Measurements from ENCODE around the gene NOP56. TPM values are rescaled to one million over a fixed set of nuclear protein-coding genes. Genes with fewer than 3 reads are reported as not detected.

NOP56 gene
- total and polyA plus RNA-seq, 2 of the 8 experiments (the other 6 are each of a cell fraction or from before 2014, with no cell fraction given), result 391 to 677 TPM

DNA sequence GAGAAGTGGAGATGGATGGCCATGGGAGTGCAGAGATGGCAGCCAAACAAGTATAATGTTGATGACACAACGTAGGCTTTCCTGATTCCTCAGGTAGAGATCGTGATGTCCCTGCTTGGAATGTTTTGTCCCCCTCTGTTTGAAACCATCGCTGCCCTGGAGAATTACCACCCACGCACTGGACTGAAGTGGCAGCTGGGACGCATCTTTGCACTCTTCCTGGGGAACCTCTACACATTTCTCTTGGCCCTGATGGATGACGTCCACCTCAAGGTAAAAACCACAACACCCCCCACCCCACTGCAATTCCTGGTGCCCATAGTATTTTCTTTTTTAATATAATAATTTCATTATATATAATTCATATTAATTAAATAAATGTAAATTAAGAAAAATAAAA, 42.1 kb upstream of the NOP56 start:
- peaks cover 0 to 3% (median 0%) of the 10 kb centered on the region in 4 experiments; a peak in 1 of 7 replicates for H3K27me3 ChIP-seq (replicated peaks in 1 of 4; ENCODE audit: control insufficient read depth in 3 of 4, extremely low read depth in 1 of 4, insufficient read depth in 3 of 4, low read length in 3 of 4)
- no peak overlapping the region for H2BK120ac ChIP-seq (replicated peaks; ENCODE audit: low read depth, low read length)
- H3K18ac ChIP-seq (ENCODE audit: extremely low read depth, low read length), result no peak overlapping the region
- H3K56ac ChIP-seq (replicated peaks; ENCODE audit: insufficient read length, low read depth, low read length), result no peak overlapping the region
- no peaks in the 10 kb centered on the region for H4K20me1 ChIP-seq (replicated peaks in 1 of 2; ENCODE audit: control insufficient read depth in 1 of 2, insufficient read depth in 2 of 2, low read length in 2 of 2)
- H3K4ac ChIP-seq (replicated peaks; ENCODE audit: insufficient read length, low read depth, low read length), result no peak overlapping the region
- FAIRE-seq (no peak), DNase-seq (ENCODE audit: low read depth in 1 of 2, low spot score in 2 of 2) (no peak)
- no peak overlapping the region for H4K5ac ChIP-seq (ENCODE audit: insufficient read length, low read depth, low read length)
- no peaks in the 10 kb centered on the region for H3K4me1 ChIP-seq (replicated peaks in 1 of 4; ENCODE audit: control insufficient read depth in 3 of 4, insufficient read depth in 4 of 4, low read length in 3 of 4)
- no peak overlapping the region for H3K27ac ChIP-seq (ENCODE audit: low read depth, low read length)
- no peak overlapping the region for H2BK15ac ChIP-seq (ENCODE audit: low read length)
- no peaks in the 10 kb centered on the region; the same call in 1 of the 2 replicates for H3K23me2 ChIP-seq (ENCODE audit: low read depth, low read length)
- H3K36me3 ChIP-seq (ENCODE audit: control insufficient read depth in 2 of 4, insufficient read depth in 4 of 4, low read length in 3 of 4), result no peaks in the 10 kb centered on the region; a peak in 1 of 8 replicates
- CTCF ChIA-PET (ENCODE audit: partially characterized antibody), result interaction anchor here (1.2 kb wide), 1 partner anchor 89 kb away, joined by 3 read pairs; no protein-coding TSS in a partner anchor
- WGBS, 2 experiments (ENCODE audit: extremely low coverage in 1 of 2, insufficient coverage in 1 of 2, insufficient read length in 1 of 2, insufficient replicate concordance in 2 of 2, low coverage in 1 of 2, low lambda C conversion rate in 2 of 2, missing lambda C conversion rate in 1 of 2), result 84% methylated on average over 6 of the region's 6 CpGs; no CpG with 5 or more reads in 1 of the 2 experiments
- H2AK5ac ChIP-seq (ENCODE audit: low read depth, low read length), result no peak overlapping the region
- no peak overlapping the region for H3K4me3 ChIP-seq (ENCODE audit: extremely low read depth in 1 of 4, insufficient read depth in 2 of 4, low read depth in 3 of 4, low read length in 4 of 4)
- H4K91ac ChIP-seq (replicated peaks; ENCODE audit: insufficient read length, low read length), result no peak overlapping the region
- no peak overlapping the region for H3K4me2 ChIP-seq (ENCODE audit: insufficient read depth in 1 of 2, low read depth in 2 of 2, low read length in 2 of 2)
- no peak overlapping the region for H3K23ac ChIP-seq (ENCODE audit: insufficient read length)
- H2BK5ac ChIP-seq (ENCODE audit: low read depth, low read length), result no peak overlapping the region
- no peak overlapping the region for H3K9ac ChIP-seq (replicated peaks in 1 of 4; ENCODE audit: extremely low read depth in 1 of 4, low read depth in 3 of 4, low read length in 3 of 4)
- H2BK12ac ChIP-seq (ENCODE audit: low read depth, low read length), result no peak overlapping the region
- H4K8ac ChIP-seq (ENCODE audit: extremely low read depth, insufficient read depth, low read length), result no peak overlapping the region
- POLR2A ChIA-PET (ENCODE audit: partially characterized antibody), result no interaction called here
- H3K9me3 ChIP-seq (ENCODE audit: insufficient read depth in 2 of 2, low read depth in 1 of 2, low read length in 1 of 2), result peaks cover 3 to 10% of the 10 kb centered on the region in 2 experiments; a peak in 3 of 4 replicates
- no peaks in the 10 kb centered on the region for H3K79me1 ChIP-seq (ENCODE audit: low read depth, low read length)
- TF ChIP-seq SUZ12 (IDR thresholded peaks at IDR 0.05; ENCODE audit: low read length) (no peak), ASH2L (IDR thresholded peaks at IDR 0.05; ENCODE audit: low read length) (no peak), JUND (IDR thresholded peaks at IDR 0.05; ENCODE audit: low read length) (no peak), SP1 (IDR thresholded peaks at IDR 0.05; ENCODE audit: low read depth, low read length) (no peak), POU5F1 (IDR thresholded peaks at IDR 0.05; ENCODE audit: low read depth, low read length) (no peak), CTCF (IDR thresholded peaks at IDR 0.05; ENCODE audit: control extremely low read depth in 1 of 3, insufficient read depth in 1 of 3, low read depth in 1 of 3, low read length in 3 of 3) (no peak), MAFK (IDR thresholded peaks at IDR 0.05; ENCODE audit: low read depth, low read length) (no peak)
- TF ChIP-seq, protein P1, sequence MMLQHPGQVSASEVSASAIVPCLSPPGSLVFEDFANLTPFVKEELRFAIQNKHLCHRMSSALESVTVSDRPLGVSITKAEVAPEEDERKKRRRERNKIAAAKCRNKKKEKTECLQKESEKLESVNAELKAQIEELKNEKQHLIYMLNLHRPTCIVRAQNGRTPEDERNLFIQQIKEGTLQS (IDR thresholded peaks at IDR 0.05; ENCODE audit: insufficient read depth, low read depth, low read length), result no peak
- H2BK20ac ChIP-seq (ENCODE audit: low read length), result no peak overlapping the region
- no peaks in the 10 kb centered on the region for H3K79me2 ChIP-seq (ENCODE audit: control insufficient read depth in 1 of 2, insufficient read depth in 2 of 2, low read length in 2 of 2)
- no peak overlapping the region for H2AFZ ChIP-seq (ENCODE audit: low read length)
- no peak overlapping the region for H3K14ac ChIP-seq (ENCODE audit: insufficient read length)
